Stimulated activated CD4-positive, alpha-beta T cell treated with anti-CD3 and anti-CD28 coated beads, Interleukin-12 subunit alpha, Interleukin-12 subunit beta, amount 100 ng/mL, for 24 hours (primary cell): ENCODE measurements around the gene ANKH.
A peak's percentile ranks its signal among the peaks of the same experiment; 100 is the strongest.
"Not testable (repeated sequence)": the region's sequence is repeated elsewhere in the genome, so short reads cannot be mapped to it uniquely, and the experiment has no call there.

Experiments used
- DNase-seq, 2 experiments: peaks; one replicate each; pipeline ENCODE4 v3.0.0-alpha.2; 2020; ENCODE audit warnings: low read depth in 2 of 2

ANKH gene

DNA sequence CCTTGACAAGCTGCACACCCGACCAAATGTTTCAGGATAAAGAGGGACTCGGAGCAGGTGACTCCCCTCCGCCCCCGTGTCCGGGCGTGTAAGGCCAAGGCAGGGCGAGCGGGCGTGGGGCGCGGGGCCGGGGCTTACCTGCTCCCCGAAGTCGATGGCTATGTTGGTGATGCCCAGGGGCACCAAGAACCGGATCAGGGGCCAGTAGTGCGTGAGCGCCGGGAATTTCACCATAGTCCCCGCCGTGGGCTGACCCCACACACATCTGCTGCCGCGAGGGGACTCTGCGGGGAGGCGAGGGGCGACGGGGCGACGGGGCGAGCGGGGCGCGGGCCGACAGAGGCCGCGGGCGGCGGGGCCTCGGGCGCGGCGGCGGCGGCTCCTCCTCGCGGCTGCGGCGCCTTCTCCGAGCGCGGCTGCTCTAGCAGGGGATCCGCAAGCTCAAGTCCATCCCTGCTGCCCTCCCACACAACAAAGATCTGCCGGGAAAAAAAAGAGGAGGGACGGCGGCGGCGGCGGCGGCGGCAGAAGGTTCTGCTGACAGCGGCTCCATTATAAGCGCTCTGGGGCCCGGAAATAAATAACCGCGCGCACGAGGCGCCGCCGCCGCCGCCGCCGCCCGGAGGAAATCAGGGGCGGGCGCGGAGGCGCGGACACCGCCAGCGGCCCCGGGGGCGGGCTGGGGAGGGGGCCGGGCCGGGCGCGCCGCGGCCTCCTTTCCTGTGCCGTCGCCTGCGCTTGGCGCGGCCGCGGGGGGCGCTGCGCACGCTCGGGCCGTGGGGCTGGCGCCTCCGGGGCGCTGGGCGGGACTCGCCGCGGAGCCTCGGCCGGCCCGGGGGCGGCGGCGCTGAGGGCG is at the start of gene ANKH:
TSS of gene ANKH (minus strand) at position 565 of the 856 bp plus-strand sequence. CDS start at position 234, 331 bp downstream.
- peak; percentile 64 to 74 for DNase-seq

DNA sequence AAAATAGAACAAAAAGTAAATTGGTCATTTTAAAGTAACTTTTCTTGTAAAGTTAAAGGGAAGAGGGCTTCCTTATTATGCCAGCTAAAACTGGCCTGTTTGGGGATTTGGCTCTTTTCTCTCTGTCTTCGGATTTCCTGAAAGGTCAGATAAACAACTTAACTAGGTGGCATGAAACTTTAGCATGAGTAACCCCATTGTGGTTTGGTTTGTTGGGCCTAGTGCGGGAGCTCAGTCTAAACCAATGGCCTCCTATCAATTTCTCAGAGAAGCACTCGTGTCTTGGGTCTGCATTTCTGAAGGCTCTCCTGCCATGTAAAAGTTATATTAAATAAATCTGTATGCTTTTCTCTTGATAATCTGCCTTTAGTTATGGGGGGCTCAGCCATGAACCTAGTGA is 48.5 kb upstream of the ANKH start:
- DNase-seq, result no peak

GRCh38 chr5:14919106-14919505 is 47.5 kb upstream of the ANKH start:
- not testable (repeated sequence) for DNase-seq

- no peak for DNase-seq
Measured at GRCh38 chr5:14917719-14918118, 46.1 kb upstream of the ANKH start.

DNA sequence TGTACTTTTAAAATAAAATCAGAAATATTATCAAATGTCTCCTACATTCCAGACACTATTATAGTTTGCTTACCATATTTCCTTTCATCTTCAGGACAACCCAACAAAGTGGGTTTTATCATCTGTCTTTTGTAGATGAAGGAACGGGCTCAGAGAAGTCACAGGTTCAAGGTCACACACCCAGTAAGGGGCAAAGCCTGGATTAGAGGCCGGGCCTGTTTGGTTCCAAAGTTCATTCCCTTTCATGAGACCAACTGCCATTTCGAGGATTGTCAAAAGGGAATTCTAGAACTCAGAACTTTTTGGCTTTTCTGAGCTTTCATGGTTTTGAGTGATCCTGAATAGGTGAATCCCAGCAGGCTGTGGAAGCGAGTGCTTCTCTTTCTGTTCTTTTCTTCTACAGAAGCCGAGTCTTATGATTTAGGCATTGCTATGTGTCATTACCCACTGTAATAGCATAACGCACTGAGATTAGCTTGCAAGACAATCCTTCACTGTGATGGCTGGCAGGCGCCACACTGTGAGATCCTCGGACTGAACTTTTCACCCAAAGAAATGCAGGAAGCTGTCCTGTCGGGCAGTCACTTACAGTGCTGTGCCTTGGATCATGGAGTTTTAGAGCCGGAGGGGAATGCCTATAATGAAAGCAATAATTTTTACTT is 43.8 kb upstream of the ANKH start:
- no peak for DNase-seq

DNA sequence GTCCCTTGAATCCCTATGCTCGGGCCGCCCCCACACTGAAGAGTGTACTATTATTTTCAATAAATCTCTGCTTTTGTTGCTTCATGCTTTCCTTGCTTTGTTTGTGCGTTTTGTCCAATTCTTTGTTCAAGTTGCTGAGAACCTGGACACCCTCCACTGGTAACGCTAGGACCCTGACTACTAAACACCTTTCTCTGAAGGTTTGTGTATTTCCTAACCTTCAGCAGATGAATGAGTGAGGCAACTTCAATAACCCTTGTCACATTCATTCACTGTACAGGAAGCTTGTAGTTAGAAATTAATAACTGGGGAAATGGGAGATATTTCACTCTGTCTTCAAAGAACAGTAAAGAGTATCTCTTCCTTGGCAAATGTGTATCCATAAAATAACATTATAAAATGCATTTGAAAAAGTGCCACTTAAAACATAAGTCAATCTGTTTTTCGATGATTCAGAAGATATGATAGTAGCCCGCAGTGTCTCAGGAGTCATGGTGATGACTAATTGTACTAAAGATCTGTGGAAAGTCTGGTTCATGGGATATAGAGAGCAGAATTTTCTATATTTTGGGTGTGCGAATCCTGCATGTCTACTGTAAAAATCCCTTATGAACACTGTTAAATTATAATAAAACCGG is 43.2 kb upstream of the ANKH start:
- no peak for DNase-seq

- no peak for DNase-seq
Measured at GRCh38 chr5:14914193-14914592, 42.6 kb upstream of the ANKH start.

GRCh38 chr5:14913096-14913495 is 41.5 kb upstream of the ANKH start:
- DNase-seq, result no peak

DNA sequence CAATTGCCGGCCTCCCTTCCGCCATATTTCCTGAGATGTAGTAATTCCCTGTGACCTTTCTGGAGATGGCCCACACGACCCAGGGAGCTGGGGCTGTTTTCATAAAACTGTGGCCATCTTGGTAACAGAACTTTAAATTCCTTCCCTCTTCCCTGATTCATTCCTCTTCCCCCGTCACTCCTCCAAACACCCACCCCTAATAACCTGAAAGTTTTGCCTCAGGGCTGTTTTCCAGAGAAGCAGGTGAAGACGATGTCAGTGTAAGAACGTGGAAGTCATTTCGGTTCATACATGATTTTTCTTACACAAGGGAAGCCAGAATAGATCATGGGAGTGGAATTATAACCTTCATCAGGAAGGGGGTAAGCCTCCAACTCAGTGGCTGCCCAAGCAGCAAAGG is 40.6 kb upstream of the ANKH start:
- no peak for DNase-seq

- DNase-seq, result no peak
Measured at GRCh38 chr5:14909369-14909768, 37.8 kb upstream of the ANKH start.

DNA sequence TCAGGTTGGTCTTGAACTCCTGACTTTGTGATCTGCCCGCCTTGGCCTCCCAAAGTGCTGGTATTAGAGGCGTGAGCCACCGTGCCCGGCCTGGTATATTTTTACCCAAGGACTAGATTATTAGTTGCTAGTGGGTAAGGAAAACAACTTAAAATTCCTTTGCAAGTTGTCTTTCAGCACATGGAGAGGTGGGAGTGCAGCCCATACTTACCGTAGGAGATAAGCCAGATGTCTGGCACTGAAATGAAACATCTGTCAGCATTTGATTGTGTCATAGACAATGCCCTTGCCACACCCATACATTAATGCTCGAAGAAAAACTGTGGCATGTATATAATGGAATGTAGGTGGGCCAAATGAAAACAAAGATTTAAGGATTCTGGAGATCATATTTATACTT is 36.6 kb upstream of the ANKH start:
- no peak for DNase-seq

DNA sequence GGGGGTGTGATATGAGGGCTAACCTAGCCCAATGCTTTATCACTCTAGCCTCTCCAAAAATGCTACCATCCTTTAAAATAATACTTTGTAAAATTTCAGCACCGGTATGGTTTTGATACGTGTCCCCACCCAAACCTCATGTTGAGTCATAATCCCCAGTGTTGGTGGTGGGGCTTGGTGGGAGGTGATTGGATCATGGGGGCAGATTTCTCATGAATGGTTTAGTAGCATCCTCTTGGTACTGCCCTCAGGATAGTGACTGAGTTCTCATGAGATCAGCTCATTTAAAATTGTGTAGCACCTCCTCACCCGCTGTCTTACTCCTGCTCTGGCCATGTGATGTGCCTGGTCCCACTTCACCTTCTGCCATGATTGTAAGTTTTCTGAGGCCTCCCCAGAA is 35.0 kb upstream of the ANKH start:
- DNase-seq, result no peak

DNA sequence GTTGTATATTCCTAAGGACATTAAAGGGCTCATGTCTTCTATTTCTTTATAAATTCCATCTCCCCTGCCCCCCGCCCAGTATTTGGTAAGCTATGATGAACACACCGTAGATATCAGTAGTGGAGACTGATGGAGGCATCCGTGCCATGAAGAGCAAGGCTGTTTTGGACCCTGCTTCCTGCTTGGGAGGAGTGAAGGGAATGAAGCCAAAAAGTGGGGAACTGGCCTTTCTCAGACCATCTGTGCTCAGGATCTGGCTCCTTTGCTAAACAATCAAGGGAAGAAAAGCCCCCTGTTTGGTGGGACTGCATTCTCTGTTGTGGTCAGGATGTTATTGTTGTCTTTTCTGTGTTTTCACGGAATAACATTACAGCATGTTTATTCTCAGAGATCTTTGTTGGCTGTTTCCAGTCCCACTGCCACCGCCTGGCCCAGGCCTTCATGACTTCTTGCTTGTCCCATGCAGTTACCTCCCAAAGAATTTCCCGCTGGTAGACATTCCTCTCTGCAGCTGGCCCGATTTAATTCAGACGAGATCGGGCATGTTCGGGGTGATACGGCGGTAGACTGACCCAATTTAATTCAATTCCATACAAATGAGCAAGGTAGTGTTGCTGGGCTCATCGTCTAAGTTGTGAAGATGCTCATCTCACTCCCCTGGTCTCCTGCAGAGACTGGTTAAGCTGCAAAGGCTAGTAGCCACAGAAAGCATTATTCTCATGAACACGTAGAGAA is 31.4 kb upstream of the ANKH start:
- no peak for DNase-seq

DNA sequence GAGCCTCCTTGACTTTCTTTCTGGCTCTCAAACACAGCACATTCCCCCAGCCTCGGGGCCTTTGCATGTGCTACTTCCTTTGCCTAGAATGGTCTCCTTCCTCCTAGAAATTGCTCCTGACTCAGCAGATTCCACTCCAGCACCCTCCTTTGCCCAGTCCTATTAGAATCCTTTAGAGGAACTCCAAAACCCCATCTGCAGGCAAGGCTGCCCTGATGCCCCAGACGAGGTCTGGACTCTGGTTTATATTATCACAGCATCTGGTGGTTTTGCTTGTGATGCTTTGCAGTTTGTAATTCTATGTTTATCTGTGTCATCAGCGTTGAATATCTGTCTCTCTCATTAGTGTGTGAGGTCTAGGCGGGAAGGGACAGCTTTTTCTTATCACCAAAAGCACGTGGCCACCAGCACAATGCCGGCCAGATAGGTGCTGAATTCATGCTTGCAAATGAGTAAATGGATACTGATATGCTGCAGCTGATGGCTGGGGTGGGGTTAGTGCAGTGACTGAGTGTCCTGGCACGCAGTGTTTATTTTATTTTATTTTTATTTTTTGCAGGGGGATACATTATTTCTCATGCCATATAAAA is 30.0 kb upstream of the ANKH start:
- no peak for DNase-seq

- no peak for DNase-seq
Measured at GRCh38 chr5:14900693-14901461, 29.3 kb upstream of the ANKH start.

DNA sequence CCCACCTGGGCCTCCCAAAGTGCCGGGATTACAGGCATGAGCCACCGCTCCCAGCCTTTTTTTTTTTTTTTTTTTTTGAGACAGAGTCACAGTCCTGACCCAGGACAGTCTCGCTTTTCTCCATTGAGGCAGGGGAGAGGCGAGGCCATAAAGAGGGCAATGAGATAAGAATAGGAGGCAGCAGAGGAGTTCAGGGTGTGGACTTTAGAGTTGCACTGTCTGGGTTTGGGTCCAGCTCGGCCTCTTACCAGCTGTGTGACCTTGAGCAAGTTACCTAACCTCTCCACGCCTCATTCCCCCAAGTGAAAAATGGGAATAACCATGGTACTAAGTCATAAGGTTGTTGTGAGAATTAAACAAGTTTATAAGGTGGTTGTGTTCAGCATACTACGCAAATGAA is 24.6 kb upstream of the ANKH start:
- no peak for DNase-seq

DNA sequence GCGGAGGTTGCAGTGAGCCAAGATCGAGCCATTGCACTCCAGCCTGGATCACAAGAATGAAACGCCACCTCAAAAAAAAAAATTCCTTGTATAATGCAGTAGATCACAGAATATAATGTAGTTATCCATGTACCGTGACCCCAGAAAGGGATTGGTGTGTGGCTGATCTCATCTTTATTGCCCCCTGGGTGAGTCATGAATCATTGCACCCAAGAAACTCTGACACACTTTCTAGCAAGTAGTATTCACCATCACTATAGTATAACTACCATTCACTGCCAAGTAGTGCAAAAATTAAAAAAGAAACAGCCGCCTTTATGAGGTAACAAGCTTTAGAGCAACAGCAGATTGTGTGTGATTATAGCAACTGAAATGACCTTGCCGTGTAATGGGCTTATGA is 23.7 kb upstream of the ANKH start:
- no peak for DNase-seq

DNA sequence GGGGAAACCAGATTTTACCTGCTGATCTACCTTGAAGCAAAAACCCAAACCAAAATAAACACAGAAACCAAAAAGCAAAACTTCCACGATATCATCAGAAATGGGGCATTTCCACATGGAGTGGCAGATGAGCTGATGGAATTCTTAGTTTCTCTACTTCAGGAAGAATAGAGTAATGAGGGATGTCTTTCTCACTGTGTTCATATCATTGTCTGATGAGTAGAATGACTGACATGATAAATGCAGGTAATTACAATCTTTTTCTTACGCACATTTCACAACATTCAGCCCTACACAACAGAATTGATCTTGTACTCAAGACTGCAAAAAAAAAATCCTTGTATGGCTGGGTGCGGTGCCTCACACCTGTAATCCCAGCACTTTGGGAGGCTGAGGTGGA is 23.2 kb upstream of the ANKH start:
- no peak for DNase-seq

DNA sequence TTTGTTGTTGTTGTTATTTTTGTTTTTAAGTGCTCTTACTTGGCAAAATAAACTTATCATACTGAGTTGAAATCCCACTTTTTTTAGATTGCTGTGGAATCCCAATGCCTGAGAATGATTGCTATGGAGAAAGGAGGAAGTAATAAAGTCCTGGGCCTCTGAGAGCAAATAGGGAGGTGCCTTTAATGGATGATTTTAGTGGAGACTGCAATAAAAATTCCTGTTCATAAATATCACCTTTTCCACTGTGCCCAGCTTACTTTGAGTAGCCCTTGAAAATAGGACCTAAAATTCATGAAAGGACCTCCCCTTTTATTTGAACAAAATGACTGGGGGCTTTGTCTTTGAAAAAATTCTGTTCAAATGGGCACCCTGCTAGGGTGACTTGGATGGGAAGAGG is 21.8 kb upstream of the ANKH start:
- no peak for DNase-seq

DNA sequence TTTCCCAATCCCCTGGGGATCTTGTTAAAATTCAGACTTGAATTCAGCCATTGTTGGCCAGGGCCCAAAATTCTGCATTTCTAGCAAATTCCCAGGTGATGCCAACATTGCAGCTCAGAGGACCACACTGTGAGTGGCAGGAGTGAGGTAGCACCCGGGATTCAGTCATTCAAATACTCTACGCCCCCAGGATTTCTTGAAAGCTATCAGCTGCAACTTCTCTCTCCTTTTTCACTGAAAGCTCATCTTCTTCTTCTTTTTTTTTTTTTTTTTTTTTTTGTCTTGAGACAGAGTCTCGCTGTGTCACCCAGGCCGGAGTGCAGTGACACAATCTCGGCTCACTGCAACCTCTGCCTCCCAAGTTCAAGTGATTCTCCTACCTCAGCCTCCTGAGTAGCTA is 19.3 kb upstream of the ANKH start:
- no peak for DNase-seq

- no peak for DNase-seq
Measured at GRCh38 chr5:14884062-14884612, 12.6 kb upstream of the ANKH start.
